ENCODE measurements around the gene ASPA. TPM values are rescaled to one million over a fixed set of nuclear protein-coding genes. Genes with fewer than 3 reads are reported as not detected.

Gene ASPA
- total and polyA plus RNA-seq, 8 donors = 6.5 to 68.9 (median 45.9) TPM

GRCh38 chr17:3474212-3474611 lies 1.6 kb upstream of the ASPA start:
- peak; percentile 33 for ATAC-seq
- Histone ChIP-seq H3K4me3 (no peak overlapping the region), H3K9me3 (no peaks in the 10 kb centered on the region), H3K4me1 (peaks cover 0 to 3% of the 10 kb centered on the region in 2 donors), H3K27me3 (no peaks in the 10 kb centered on the region), H3K36me3 (no peaks in the 10 kb centered on the region), H3K27ac (peak overlapping the region; percentile 36 to 45)
- no peak for TF ChIP-seq CTCF (IDR thresholded peaks at IDR 0.05)
- peak in 2 of 4 donors; percentile 49 to 77 for DNase-seq
- intact Hi-C loops (cut with DNase I) = no loop called here

GRCh38 chr17:3475251-3475685 lies 529 bp upstream of the ASPA start:
- peak in 2 of 4 donors; percentile 47 to 52 for DNase-seq
- no peak overlapping the region for H3K4me3 ChIP-seq
- ATAC-seq = no peak
- H3K27ac ChIP-seq = peak overlapping the region; percentile 45 to 65
- TF ChIP-seq CTCF (IDR thresholded peaks at IDR 0.05) = no peak
- H3K9me3 ChIP-seq = no peaks in the 10 kb centered on the region
- intact Hi-C loops (cut with DNase I) = no loop called here
- no peaks in the 10 kb centered on the region for H3K27me3 ChIP-seq
- H3K4me1 ChIP-seq = peaks cover 0 to 3% of the 10 kb centered on the region in 2 donors
- H3K36me3 ChIP-seq = no peaks in the 10 kb centered on the region

GRCh38 chr17:3479988-3480387 lies 4.2 kb downstream of the ASPA start:
- Histone ChIP-seq H3K4me1 (peaks cover 0 to 3% of the 10 kb centered on the region in 2 donors), H3K36me3 (no peaks in the 10 kb centered on the region), H3K27me3 (no peaks in the 10 kb centered on the region), H3K4me3 (no peak overlapping the region), H3K9me3 (no peaks in the 10 kb centered on the region), H3K27ac (no peak overlapping the region)
- ATAC-seq (no peak), DNase-seq (no peak)
- intact Hi-C loops (cut with DNase I) = no loop called here
- TF ChIP-seq CTCF (IDR thresholded peaks at IDR 0.05) = no peak

- DNase-seq (no peak), ATAC-seq (no peak)
- no peak overlapping the region for H3K4me3 ChIP-seq
- H3K9me3 ChIP-seq = no peaks in the 10 kb centered on the region
- no peaks in the 10 kb centered on the region for H3K4me1 ChIP-seq
- intact Hi-C loops (cut with DNase I) = no loop called here
- peaks cover 0 to 6% of the 10 kb centered on the region in 2 donors for H3K27me3 ChIP-seq
- no peaks in the 10 kb centered on the region for H3K36me3 ChIP-seq
- TF ChIP-seq CTCF (IDR thresholded peaks at IDR 0.05) = no peak
- no peak overlapping the region for H3K27ac ChIP-seq
These were observed 7.1 kb downstream of the ASPA start for GRCh38 chr17:3482852-3483251.

DNA sequence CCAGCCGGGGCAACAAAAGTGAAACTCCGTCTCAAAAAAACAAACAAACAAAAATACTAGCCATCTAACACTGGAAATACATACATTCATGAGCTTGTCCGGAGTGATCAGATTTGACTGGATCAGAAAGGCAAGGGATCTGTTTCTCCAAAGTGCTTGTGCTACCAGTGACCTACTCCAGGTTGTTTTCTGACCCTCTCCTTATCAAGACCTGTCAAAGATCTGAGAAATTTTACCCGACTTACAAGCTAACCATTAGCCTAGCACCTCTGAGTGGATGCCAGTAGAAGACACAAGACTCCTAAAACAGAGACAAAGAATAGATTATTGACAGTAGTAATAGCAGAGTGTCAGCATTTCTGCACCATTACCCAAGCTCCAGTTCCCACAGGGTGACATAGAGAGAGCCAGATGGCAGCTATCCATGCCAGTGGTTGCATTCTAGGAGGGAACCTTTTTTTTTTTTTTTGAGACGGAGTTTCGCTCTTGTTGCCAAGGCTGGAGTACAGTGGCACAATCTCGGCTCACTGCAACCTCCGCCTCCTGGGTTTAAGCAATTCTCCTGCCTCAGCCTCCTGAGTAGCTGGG lies 9.8 kb downstream of the ASPA start:
- DNase-seq (no peak), ATAC-seq (no peak)
- H3K27ac ChIP-seq = no peak overlapping the region
- no peaks in the 10 kb centered on the region for H3K9me3 ChIP-seq
- H3K27me3 ChIP-seq = peaks cover 0 to 12% of the 10 kb centered on the region in 2 donors
- intact Hi-C loops (cut with DNase I) = no loop called here
- no peak for TF ChIP-seq CTCF (IDR thresholded peaks at IDR 0.05)
- no peaks in the 10 kb centered on the region for H3K36me3 ChIP-seq
- no peaks in the 10 kb centered on the region for H3K4me1 ChIP-seq
- no peak overlapping the region for H3K4me3 ChIP-seq

Measured in left lung (tissue), 10 donors.